ENCODE data around the gene CAPN2.

CAPN2 gene

GRCh38 chr1:223712194-223712849 lies at the start of gene CAPN2:
CAPN2 (plus strand) TSS chr1:223712539; CDS start chr1:223712641, 102 bp downstream.
- peak; percentile 49 for DNase-seq

GRCh38 chr1:223662943-223663342 lies 49.4 kb upstream of the CAPN2 start:
- DNase-seq = no peak

- DNase-seq = no peak
Observed at GRCh38 chr1:223664106-223664505, 48.2 kb upstream of the CAPN2 start.

DNA sequence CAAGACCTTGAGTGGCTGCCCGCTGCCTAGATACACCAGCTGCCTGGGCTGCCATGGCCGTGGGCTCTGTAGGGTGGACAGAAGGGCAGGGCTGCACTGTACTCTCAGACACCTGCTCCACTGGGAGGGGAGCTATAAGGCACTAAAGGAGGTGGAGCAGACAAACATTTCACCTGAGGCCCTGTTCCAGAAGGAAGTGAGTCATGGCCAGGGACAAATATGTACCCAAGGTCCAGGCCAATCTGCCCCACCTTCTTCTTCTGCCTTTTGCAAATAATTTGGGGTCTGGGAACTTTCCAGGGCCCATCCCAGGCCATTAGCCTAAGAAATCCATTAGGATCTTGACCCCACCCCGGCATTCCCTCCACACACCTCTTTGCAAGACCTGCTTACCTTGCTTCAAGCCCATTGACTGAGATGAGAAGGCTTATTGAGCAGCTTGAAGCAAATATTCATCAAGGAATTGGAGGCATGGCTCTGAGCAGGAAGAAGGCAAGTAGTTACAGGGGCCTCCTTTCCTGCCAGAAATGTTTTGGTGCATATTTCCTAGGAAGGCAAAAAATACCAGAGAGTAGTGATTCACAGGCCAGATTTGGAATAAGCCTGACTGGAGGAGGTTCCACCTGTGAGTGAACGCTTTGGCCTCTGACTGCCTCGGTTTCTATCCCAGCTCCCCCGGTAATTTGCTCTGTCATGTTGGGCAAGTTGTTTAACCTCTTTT lies 46.6 kb upstream of the CAPN2 start, which contains the start of gene CAPN8:
Gene CAPN8 (minus strand): TSS at position 110 of the 721 bp plus-strand sequence. CDS start 55 bp downstream, at position 55.
- no peak for DNase-seq

DNA sequence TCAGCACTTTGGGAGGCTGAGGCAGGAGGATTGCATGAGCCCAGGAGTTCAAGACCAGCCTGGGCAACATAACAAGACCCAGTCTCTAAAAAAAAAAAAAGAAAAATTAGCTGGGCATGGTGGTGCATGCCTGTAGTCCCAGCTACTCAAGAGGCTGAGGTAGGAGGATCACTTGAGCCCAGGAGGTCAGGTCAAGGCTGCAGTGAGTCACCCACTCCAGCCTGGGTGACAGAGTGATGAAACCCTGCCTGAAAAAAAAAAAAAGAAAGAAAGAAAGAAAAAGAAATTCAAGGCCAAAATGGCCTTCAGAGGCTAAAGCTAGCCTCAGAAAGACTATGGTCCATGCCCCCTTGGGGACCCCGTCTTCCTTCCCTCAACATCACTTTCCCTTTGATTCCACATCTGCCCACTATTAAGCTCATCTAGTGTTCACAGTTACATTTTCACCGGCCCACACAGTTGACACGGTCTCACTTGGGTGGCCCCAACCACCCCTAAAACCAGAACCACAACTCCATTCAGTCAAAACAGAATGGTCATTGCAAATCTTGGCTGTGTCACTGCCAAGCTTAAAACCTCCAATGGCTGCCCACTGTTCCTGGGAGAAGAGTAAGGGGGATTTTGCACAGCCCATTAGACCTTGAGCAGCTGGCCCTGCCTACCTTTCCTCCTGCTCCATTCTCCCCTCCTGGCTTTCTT lies 44.7 kb upstream of the CAPN2 start:
- DNase-seq = no peak

GRCh38 chr1:223669003-223669795 lies 43.1 kb upstream of the CAPN2 start:
- DNase-seq = no peak

DNA sequence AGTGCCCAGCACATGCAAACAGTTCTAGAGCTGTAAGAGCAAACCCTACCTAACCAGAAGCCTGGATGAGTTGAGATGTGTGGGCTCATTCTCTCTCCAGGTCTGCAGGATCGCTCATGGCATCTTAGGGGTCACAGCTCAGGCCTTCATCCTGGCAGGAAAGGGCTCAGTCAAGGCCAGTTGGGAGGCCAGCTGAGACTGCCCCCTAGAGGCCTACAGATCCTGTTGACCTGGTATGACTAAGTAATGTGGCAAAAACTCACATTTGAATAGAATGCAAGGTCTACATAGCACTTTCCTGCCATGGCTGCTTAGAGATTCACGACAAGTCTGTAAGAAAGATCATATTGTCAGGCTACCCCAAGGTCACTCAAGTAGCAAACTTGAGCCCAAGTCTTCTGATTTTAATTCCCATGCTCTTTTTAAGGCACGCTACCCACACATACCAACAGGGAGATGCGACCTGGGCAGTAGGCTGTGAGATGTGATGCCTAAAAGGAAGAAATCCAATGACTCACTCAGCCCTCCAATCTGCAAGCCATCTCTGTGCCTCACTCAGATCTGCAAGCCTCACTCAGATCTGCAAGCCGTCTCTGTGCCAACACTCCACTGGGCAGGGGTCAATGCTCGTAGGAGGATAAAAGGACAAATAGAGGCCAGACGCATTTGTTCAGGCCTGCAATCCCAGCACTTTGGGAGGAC lies 41.7 kb upstream of the CAPN2 start:
- DNase-seq = no peak

DNA sequence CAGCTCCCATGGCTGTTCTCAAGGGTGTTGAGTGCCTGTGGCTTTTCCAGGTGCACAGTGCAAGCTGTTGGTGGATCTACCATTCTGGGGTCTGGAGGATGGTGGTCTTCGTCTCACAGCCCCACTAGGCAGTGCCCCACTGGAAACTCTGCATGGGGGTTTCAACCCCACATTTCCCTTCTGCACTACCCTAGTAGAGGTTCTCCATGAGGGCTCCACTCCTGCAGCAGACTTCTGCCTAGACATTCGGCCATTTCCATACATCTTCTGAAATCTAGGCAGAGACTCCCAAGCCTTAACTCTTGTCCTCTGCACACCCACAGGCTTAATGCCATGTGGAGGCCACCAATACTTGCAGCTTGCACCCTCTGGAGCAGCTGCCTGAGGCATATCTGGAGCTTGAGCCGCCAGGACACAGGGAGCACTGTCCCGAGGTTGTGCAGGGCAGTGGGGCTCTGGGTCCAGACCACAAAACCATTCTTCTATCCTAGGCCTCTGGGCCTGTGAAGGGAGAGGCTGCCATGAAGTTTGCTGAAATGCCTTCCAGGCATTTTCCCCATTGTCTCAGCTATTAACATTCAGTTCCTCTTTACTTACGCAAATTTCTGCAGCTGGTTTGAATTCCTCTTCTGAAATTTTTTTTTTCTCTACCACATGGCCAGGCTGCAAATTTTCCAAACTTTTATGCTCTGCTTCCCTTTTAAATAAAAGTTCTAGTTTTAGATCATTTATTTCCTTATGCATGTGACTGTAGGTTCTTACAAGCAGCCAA lies 38.0 kb upstream of the CAPN2 start:
- no peak for DNase-seq

DNA sequence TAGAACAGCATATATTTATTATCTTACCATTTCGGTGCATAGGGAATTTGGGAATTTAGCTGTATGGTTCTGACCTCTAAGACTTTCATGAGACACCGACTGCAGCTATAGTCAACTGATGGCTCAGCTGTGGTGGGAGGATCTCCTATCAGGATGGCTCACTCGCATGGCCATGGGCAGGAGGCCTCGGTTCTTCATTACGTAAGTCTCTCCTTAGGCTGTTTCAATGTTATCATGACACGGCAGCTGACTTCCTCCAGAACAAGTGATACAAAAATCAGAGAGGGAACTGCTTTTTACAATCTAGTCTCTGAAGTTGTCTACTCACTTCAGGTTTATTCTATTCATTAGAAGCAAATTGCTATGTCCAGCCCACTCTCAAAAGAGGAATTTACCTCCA lies 33.5 kb upstream of the CAPN2 start:
- no peak for DNase-seq

GRCh38 chr1:223680188-223680587 lies 32.2 kb upstream of the CAPN2 start:
- DNase-seq = no peak

DNA sequence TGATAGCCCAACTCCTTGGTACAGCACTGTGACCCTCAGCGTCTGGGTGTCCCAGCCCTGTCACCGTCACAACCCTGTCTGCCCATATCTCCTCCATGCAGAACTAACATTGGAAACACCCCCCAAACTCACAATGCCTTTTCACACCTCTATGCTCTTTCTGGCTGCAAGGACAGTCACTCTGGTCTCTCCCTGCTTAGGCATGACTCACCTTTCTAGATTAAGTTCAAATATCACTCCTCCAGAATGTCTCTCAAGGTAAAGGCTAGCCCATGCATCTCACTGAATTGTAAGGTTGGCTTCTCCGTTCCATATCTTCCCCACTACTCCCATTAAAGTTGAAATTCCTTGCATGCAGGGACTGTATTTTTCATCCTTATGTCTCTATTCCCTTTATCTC lies 29.8 kb upstream of the CAPN2 start:
- DNase-seq = no peak

GRCh38 chr1:223683586-223684487 lies 28.5 kb upstream of the CAPN2 start:
- DNase-seq = peak; percentile 86

- no peak for DNase-seq
Observed at GRCh38 chr1:223684488-223684792, 27.9 kb upstream of the CAPN2 start.

DNA sequence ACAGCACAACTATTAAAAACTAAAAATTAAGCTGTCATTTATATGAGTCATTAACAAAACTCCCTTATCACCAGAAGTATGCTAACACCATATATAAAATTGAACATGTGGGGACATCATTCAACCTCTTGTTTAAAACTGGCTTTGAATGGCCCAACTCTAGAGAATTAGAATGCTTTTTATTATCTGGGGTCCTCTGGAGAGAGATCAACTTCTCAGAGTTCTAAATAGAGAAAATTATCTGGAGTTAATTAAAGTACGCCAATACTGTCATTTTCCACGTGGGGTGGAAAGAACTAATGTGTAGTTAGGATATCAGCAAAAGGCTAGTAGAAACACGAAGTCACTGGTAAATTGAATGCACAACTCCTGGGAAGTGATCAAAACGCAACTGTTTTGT lies 21.2 kb upstream of the CAPN2 start:
- no peak for DNase-seq

DNA sequence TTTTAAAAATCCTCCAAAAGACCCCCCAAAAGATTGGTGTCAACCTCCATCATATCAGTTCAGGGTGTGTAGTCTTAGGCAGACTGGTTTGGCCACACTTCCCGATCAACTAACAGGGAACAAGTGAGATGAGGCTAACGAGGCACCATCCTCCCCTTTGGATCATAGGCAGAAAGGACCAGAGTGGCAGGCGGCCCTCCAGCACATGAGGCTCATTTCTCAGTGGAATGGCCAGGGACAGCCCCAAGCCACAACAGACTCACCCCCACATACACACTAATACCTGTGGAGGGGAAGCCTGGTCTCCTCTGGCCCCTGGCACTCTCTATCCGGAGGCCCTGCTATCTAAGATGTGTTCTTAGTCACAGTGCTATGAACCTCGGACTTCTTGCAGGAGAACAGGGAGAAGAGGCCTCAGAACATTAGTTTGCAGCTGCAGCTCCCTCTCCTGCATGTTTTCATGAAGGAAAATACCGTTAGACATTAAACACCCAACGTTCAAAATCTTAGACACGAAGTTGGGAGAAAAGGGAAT lies 17.3 kb upstream of the CAPN2 start:
- no peak for DNase-seq

GRCh38 chr1:223695941-223696340 lies 16.4 kb upstream of the CAPN2 start:
- DNase-seq = no peak

- no peak for DNase-seq
Observed at GRCh38 chr1:223700388-223700918, 11.9 kb upstream of the CAPN2 start.

DNA sequence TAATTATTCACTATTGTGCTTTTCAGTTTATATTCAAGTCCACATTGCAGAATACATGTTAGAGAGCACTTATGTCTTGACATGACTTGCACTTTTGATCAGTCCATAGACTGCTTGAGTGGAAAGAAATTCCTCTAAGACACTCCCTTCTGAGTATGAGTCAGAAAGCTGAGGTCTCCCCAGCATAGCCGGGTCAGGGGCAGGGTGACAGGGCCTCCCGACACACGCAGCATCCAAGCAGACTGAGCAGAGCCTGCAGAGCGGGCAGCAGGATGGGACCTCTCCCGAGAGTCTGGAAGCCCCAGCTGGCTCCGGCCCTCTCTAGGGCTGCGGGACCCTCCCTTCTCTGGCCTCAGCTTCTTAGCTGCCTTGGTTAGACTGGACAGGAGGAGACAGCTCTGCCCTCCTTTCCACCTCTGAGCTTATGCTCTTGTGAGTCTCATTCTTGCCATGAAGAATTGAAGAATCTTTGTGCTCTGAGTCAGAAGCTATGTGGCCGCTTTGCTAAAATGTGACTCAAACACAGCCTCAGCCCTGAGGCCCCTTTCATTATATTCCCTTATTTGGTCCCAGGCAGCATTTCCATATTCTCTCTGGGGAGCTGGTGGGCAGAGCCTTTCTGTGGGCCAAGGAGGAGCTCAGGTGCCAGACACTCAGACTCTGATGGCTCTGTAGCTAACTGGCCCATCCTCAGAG lies 11.2 kb upstream of the CAPN2 start:
- DNase-seq = no peak

Data from NCI-H2171 treated with DMSO at 0.1 percent for 48 hours (cell line).